ENCODE measurements around the gene DGKH.
"Not testable (repeated sequence)": the region's sequence is repeated elsewhere in the genome, so short reads cannot be mapped to it uniquely, and the experiment has no call there.

DGKH gene

GRCh38 chr13:42153199-42154113 is 105.0 kb downstream of the DGKH start:
- Histone ChIP-seq H2AFZ (ENCODE audit: low read length) (no peak overlapping the region), H3K27me3 (ENCODE audit: insufficient read depth, low read length) (no peaks in the 10 kb centered on the region), H3K4me3 (ENCODE audit: low read depth, low read length, poor library complexity, severe bottlenecking) (no peak overlapping the region), H3F3A (ENCODE audit: insufficient read depth, low read length) (no peaks in the 10 kb centered on the region), H3K36me3 (ENCODE audit: insufficient read depth, low read length) (peaks cover 4% of the 10 kb centered on the region), H3K9me2 (ENCODE audit: low read depth, low read length) (no peaks in the 10 kb centered on the region), H4K20me1 (ENCODE audit: insufficient read depth, low read length) (no peaks in the 10 kb centered on the region), H3K27ac (ENCODE audit: low read depth, low read length, poor library complexity, severe bottlenecking) (no peak overlapping the region), H3K4me2 (ENCODE audit: low read length) (no peak overlapping the region), H3K9ac (ENCODE audit: low read length) (no peak overlapping the region), H3K79me2 (ENCODE audit: insufficient read depth, low read length) (no peaks in the 10 kb centered on the region), H3K9me3 (ENCODE audit: low read length) (no peaks in the 10 kb centered on the region), H3K4me1 (ENCODE audit: insufficient read depth, low read length, severe bottlenecking) (no peaks in the 10 kb centered on the region)
- no peak for TF ChIP-seq EZH2 (IDR thresholded peaks at IDR 0.05; ENCODE audit: borderline replicate concordance, low read length)
- TF ChIP-seq CTCF (IDR thresholded peaks at IDR 0.05; ENCODE audit: low read length): no peak

- Histone ChIP-seq H3K79me2 (ENCODE audit: insufficient read depth, low read length) (no peaks in the 10 kb centered on the region), H3K4me1 (ENCODE audit: insufficient read depth, low read length, severe bottlenecking) (no peaks in the 10 kb centered on the region), H3K27ac (ENCODE audit: low read depth, low read length, poor library complexity, severe bottlenecking) (no peak overlapping the region), H3F3A (ENCODE audit: insufficient read depth, low read length) (no peaks in the 10 kb centered on the region), H2AFZ (ENCODE audit: low read length) (no peak overlapping the region), H3K36me3 (ENCODE audit: insufficient read depth, low read length) (peaks cover 10% of the 10 kb centered on the region), H3K9me3 (ENCODE audit: low read length) (no peaks in the 10 kb centered on the region), H3K4me2 (ENCODE audit: low read length) (no peak overlapping the region), H3K27me3 (ENCODE audit: insufficient read depth, low read length) (no peaks in the 10 kb centered on the region), H4K20me1 (ENCODE audit: insufficient read depth, low read length) (no peaks in the 10 kb centered on the region), H3K4me3 (ENCODE audit: low read depth, low read length, poor library complexity, severe bottlenecking) (no peak overlapping the region), H3K9me2 (ENCODE audit: low read depth, low read length) (no peaks in the 10 kb centered on the region), H3K9ac (ENCODE audit: low read length) (no peak overlapping the region)
- no peak for TF ChIP-seq EZH2 (IDR thresholded peaks at IDR 0.05; ENCODE audit: borderline replicate concordance, low read length)
- no peak for TF ChIP-seq CTCF (IDR thresholded peaks at IDR 0.05; ENCODE audit: low read length)
Observed at GRCh38 chr13:42155251-42155650, 106.8 kb downstream of the DGKH start.

GRCh38 chr13:42163338-42163737 is 114.9 kb downstream of the DGKH start:
- H3F3A ChIP-seq (ENCODE audit: insufficient read depth, low read length); H2AFZ ChIP-seq (ENCODE audit: low read length); H3K79me2 ChIP-seq (ENCODE audit: insufficient read depth, low read length); H4K20me1 ChIP-seq (ENCODE audit: insufficient read depth, low read length); H3K27me3 ChIP-seq (ENCODE audit: insufficient read depth, low read length); H3K4me2 ChIP-seq (ENCODE audit: low read length); H3K9me2 ChIP-seq (ENCODE audit: low read depth, low read length); H3K9ac ChIP-seq (ENCODE audit: low read length); H3K27ac ChIP-seq (ENCODE audit: low read depth, low read length, poor library complexity, severe bottlenecking); H3K4me3 ChIP-seq (ENCODE audit: low read depth, low read length, poor library complexity, severe bottlenecking); H3K9me3 ChIP-seq (ENCODE audit: low read length); H3K4me1 ChIP-seq (ENCODE audit: insufficient read depth, low read length, severe bottlenecking): not testable (repeated sequence)
- peaks cover 31% of the 10 kb centered on the region for H3K36me3 ChIP-seq (ENCODE audit: insufficient read depth, low read length)

- H3K27ac ChIP-seq (ENCODE audit: low read depth, low read length, poor library complexity, severe bottlenecking); H3K9ac ChIP-seq (ENCODE audit: low read length); H3K4me1 ChIP-seq (ENCODE audit: insufficient read depth, low read length, severe bottlenecking); H3K9me3 ChIP-seq (ENCODE audit: low read length); H3K79me2 ChIP-seq (ENCODE audit: insufficient read depth, low read length); H3K4me3 ChIP-seq (ENCODE audit: low read depth, low read length, poor library complexity, severe bottlenecking); H4K20me1 ChIP-seq (ENCODE audit: insufficient read depth, low read length); H3K9me2 ChIP-seq (ENCODE audit: low read depth, low read length); H2AFZ ChIP-seq (ENCODE audit: low read length); H3K4me2 ChIP-seq (ENCODE audit: low read length); H3K27me3 ChIP-seq (ENCODE audit: insufficient read depth, low read length); H3F3A ChIP-seq (ENCODE audit: insufficient read depth, low read length): not testable (repeated sequence)
- peaks cover 34% of the 10 kb centered on the region for H3K36me3 ChIP-seq (ENCODE audit: insufficient read depth, low read length)
Observed at GRCh38 chr13:42163910-42164309, 115.5 kb downstream of the DGKH start.
